ENCODE results near the gene PRLHR. TPM values are rescaled to one million over a fixed set of nuclear protein-coding genes. Genes with fewer than 3 reads are reported as not detected.

PRLHR gene
- not detected for total RNA-seq

GRCh38 chr10:118595598-118596425 lies at the start of gene PRLHR:
TSS of gene PRLHR (minus strand) at chr10:118595648. CDS start at chr10:118595244, 404 bp downstream.

Other genes with a start within 250 kb of the PRLHR start
- 10 to 100 TPM; 22.7 to 35.3 TPM for gene CACUL1, start 159.3 kb upstream of the PRLHR start, total RNA-seq